ENCODE measurements around the gene PTGER2. TPM values are rescaled to one million over a fixed set of nuclear protein-coding genes. Genes with fewer than 3 reads are reported as not detected.

PTGER2 gene
- polyA plus RNA-seq, 1 experiment = 70.7 TPM

GRCh38 chr14:52377940-52378339 is 63.8 kb downstream of the PTGER2 start:
- Histone ChIP-seq H3K27me3 (ENCODE audit: control insufficient read depth, insufficient read depth, low read length) (no peaks in the 10 kb centered on the region), H3K4me3 (ENCODE audit: low read depth, low read length) (no peak overlapping the region), H3K9me3 (ENCODE audit: control insufficient read depth, insufficient read depth, low read length) (peaks cover 2% of the 10 kb centered on the region; the same call in 1 of the 2 replicates), H3K27ac (ENCODE audit: low read depth, low read length) (no peak overlapping the region)
- no peak for TF ChIP-seq CTCF (IDR thresholded peaks at IDR 0.05; ENCODE audit: low read depth, low read length)
- POLR2A ChIA-PET = no interaction called here
- CTCF ChIA-PET = no interaction called here
- no peak for DNase-seq (ENCODE audit: low read depth, low spot score)

Other genes with a start within 250 kb of the PTGER2 start
- gene NID2, start 245.3 kb upstream of the PTGER2 start, polyA plus RNA-seq (2011; rRNA removed) = 413 and 418 TPM in 2 replicates
- gene PTGDR, start 46.6 kb upstream of the PTGER2 start, polyA plus RNA-seq (2011; rRNA removed) = not detected in 2 replicates
- 2.5 and 3.8 TPM in 2 replicates for gene TXNDC16, start 238.2 kb downstream of the PTGER2 start, polyA plus RNA-seq (2011; rRNA removed)
- gene GPR137C, start 238.5 kb downstream of the PTGER2 start, polyA plus RNA-seq (2011; rRNA removed) = 0.97 and 1.3 TPM in 2 replicates